Gastrocnemius medialis (tissue), 4 donors: ENCODE measurements around the gene SASH3.

Experiments used
- CTCF ChIP-seq, 5 experiments: fragments of 450-650 bp in 3 of 5; fragments of 200-600 bp in 2 of 5; sonication (generic) in 2 of 5; IDR thresholded peaks in 4 of 5; conservative IDR thresholded peaks in 1 of 5; 1 replicate in 4 of 5; 2 replicates in 1 of 5; pipeline ENCODE4 v1.5.1; 2016 to 2019; ENCODE audit warnings: antibody characterized with exemption in 5 of 5, mild to moderate bottlenecking in 3 of 5, moderate library complexity in 3 of 5
- POLR2A ChIP-seq, 2 donors: fragments of 450-650 bp; IDR thresholded peaks; one replicate each; pipeline ENCODE4 v1.6.1; 2017; ENCODE audit warnings: antibody characterized with exemption in 2 of 2, mild to moderate bottlenecking in 2 of 2, moderate library complexity in 2 of 2

- TF ChIP-seq CTCF (IDR thresholded peaks at IDR 0.05 in 4 of 5, conservative IDR thresholded peaks at IDR 0.05 in 1 of 5) (no peak), POLR2A (IDR thresholded peaks at IDR 0.05) (no peak)
Observed at GRCh38 chrX:129781680-129782495, 2.1 kb downstream of the SASH3 start.
